Rectal smooth muscle tissue (tissue), 1 donor: ENCODE results near the gene AP1B1.
"Not testable (repeated sequence)": the region's sequence is repeated elsewhere in the genome, so short reads cannot be mapped to it uniquely, and the experiment has no call there.

Experiments used
- H3K27ac ChIP-seq: one replicate; pipeline ENCODE4 v1.7.0; 2013; ENCODE audit warnings: low read depth, low read length, inconsistent platforms
- H3K27me3 ChIP-seq: one replicate; pipeline ENCODE4 v1.7.0; 2013; ENCODE audit warnings: low read length; ENCODE audit not compliant: control insufficient read depth, insufficient read depth
- H3K36me3 ChIP-seq: one replicate; pipeline ENCODE4 v1.7.0; 2013; ENCODE audit warnings: low read length; ENCODE audit not compliant: control insufficient read depth, insufficient read depth
- H3K4me1 ChIP-seq: one replicate; pipeline ENCODE4 v1.7.0; 2013; ENCODE audit warnings: low read length; ENCODE audit not compliant: control insufficient read depth, insufficient read depth
- H3K4me3 ChIP-seq: one replicate; pipeline ENCODE4 v1.7.0; 2013; ENCODE audit warnings: low read length
- H3K9ac ChIP-seq: one replicate; pipeline ENCODE4 v1.7.0; 2013; ENCODE audit warnings: low read length

AP1B1 gene

DNA sequence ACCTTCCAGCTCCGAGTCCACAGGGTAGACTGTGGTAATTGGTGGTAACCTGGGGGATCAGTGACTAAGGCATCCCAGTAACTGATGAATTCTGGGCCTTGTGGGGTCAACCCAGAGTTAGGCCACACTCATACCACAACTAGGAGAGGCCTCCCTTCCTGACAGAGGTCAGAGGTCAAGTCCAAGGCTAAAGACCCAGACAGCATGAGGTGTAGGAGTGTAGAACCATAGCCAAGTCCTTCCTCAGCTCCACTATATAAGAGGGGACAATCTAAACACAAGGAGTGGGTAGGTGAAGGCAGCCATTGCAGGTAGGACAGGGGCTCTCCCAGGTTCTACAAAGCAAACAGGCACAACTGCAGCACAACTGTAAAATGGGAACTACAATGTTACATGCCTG lies 4.6 kb downstream of the AP1B1 start:
- Histone ChIP-seq H3K27ac (no peak overlapping the region), H3K4me1 (peaks cover under 1% of the 10 kb centered on the region), H3K27me3 (no peaks in the 10 kb centered on the region), H3K4me3 (no peak overlapping the region), H3K9ac (no peak overlapping the region), H3K36me3 (peaks cover 2% of the 10 kb centered on the region)

DNA sequence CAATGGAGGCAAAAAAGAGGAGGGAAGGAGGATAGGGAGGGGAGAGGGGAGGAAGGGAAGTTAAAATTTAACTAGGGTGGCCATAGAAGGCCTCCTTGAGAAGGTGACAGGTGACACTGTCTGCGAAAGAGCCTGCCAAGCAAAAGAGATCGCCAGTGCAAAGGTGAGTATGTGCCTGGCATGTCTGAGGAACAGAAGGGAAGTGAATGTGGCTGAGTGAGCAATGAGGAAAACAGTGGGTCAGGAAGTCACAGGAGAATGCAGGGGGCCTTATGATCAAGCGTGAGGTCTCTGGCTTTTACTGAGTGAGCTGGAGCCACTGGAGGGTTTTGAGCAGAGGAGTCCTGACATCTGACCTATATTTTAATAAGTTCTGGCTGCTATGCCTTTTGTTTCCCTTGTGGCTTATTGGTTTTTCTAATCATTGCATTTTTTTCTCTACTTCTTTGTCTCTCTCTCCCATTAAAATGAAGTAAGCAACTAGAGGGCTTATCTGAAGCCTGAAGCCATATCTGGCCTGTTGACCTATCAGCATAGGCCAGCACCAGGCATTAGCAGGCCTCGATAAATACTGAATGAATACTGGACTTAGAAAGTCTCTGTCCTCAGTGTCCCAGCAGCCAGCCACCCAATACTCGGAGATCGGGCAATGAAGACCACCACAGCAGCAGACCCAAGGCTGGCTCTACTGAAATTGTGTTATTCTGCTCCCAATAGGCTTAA lies 5.6 kb downstream of the AP1B1 start:
- H3K9ac ChIP-seq = no peak overlapping the region
- no peaks in the 10 kb centered on the region for H3K4me1 ChIP-seq
- H3K27me3 ChIP-seq = no peaks in the 10 kb centered on the region
- H3K27ac ChIP-seq = no peak overlapping the region
- H3K36me3 ChIP-seq = peaks cover 2% of the 10 kb centered on the region
- H3K4me3 ChIP-seq = no peak overlapping the region

DNA sequence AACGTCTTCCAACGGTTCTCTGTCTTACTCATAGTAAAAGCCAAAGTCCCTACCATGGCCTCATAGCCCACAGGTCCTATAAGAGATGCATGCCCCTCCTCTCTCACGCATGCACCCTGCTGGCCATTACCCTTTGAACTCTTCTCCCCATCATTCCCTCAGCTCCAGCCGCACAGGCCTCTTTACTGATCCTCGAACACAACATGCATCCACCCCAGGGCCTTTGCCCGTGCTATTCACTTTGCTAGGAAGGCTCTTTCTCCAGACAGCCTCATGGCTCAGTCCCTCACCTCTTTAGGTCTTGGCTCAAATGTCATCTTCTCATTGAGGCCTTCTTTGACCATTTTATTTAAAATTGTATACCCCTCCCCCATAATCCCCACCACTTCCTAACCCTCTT lies 7.5 kb downstream of the AP1B1 start:
- H3K4me1 ChIP-seq = no peaks in the 10 kb centered on the region
- no peak overlapping the region for H3K9ac ChIP-seq
- H3K27me3 ChIP-seq = no peaks in the 10 kb centered on the region
- H3K4me3 ChIP-seq = no peak overlapping the region
- H3K36me3 ChIP-seq = peaks cover 6% of the 10 kb centered on the region
- H3K27ac ChIP-seq = no peak overlapping the region

DNA sequence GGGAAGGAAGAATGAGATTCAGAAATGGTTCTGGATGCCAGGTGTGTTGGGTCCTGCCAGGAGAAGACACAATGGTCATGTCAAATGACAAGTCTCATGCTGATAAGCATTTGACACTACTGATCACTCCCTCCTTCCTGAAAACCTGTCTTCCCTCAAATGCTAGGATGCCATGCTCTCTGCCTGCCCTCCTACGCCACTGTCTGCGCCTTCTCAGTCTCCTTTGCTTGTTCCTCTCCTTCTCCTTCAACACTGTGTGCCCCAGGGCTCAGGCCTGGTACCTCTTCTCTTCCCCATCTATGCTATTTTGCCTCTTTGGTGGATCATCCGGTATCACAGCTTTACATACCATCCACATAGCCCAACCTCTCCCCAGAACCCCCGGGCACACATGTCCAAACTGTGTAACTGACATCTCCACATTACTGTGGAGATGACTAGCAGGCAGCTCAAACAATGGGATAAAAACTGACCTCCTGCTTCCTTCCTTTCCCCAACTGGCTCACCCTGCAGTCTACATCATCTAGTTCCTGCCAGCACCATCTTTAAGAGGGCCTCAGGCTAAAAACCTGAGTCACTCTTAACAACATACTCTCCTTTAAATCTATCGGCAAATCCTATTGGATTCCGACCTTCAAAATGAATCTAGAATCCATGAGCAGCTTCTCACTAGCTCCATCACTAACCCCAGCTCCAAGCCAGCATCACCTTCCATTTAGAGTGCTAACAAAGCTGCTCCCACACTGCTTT lies 8.2 kb downstream of the AP1B1 start:
- Histone ChIP-seq H3K36me3 (peaks cover 6% of the 10 kb centered on the region), H3K27ac (no peak overlapping the region), H3K27me3 (no peaks in the 10 kb centered on the region), H3K4me1 (no peaks in the 10 kb centered on the region), H3K4me3 (no peak overlapping the region), H3K9ac (no peak overlapping the region)

DNA sequence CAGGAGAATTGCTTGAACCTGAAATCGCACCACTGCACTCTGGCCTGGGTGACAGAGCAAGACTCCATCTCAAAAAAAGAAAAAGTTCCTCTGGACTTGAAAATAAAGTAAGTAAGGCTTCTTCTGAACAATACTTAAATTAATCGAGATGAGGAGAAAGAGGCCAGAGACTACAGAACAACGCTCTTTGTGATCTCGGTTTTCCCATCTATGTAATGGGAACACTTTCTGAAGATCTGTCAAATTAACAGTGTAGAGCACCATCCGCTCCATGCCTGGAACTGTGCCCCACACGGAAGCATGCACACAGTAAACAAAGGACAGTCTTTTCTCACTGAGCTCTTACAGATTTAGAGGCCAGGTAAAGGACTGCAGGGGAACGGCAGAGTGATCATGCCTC lies 9.1 kb downstream of the AP1B1 start:
- H3K36me3 ChIP-seq = peaks cover 6% of the 10 kb centered on the region
- H3K4me1 ChIP-seq = no peaks in the 10 kb centered on the region
- H3K4me3 ChIP-seq = no peak overlapping the region
- no peak overlapping the region for H3K9ac ChIP-seq
- H3K27me3 ChIP-seq = no peaks in the 10 kb centered on the region
- no peak overlapping the region for H3K27ac ChIP-seq

DNA sequence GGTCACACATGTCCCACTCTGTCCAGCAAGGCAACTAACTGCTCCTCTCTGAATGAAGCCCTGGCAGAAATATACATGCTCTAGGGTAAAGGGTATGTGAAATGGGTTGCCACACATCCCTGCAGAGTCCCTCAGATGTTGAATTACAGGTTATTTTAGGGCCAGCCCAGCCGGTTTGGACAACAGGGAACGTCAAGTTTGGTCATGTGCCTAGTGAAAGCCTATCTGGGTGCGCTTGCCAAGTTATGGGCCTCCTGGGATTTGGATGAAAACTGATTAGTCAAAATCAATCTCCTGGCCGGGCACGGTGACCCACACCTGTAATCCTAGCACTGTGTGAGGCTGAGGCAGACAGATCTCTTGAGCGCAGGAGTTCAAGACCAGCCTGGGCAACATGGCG lies 10.4 kb downstream of the AP1B1 start:
- Histone ChIP-seq H3K4me3 (no peak overlapping the region), H3K27ac (no peak overlapping the region), H3K36me3 (peaks cover 4% of the 10 kb centered on the region), H3K4me1 (no peaks in the 10 kb centered on the region), H3K27me3 (no peaks in the 10 kb centered on the region), H3K9ac (no peak overlapping the region)

DNA sequence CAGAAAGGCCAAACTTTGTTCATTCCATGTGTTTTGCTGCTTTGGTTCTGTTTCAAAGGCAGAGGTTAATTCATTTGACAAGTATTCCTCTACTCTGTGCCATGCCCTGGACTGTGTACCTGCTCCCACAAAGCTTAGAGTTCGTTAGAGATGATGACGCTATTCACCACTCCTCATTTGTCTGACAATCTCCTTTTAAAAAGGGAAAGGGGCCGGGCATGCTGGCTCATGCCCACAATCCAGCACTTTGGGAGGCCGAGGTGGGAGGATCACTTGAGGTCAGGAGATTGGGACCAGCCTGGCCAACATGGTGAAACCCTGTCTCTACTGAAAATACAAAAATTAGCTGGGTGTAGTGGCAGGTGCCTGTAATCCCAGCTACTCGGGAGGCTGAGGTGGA lies 11.7 kb downstream of the AP1B1 start:
- H3K27me3 ChIP-seq, H3K27ac ChIP-seq, H3K4me3 ChIP-seq, H3K36me3 ChIP-seq, H3K4me1 ChIP-seq, H3K9ac ChIP-seq: not testable (repeated sequence)

DNA sequence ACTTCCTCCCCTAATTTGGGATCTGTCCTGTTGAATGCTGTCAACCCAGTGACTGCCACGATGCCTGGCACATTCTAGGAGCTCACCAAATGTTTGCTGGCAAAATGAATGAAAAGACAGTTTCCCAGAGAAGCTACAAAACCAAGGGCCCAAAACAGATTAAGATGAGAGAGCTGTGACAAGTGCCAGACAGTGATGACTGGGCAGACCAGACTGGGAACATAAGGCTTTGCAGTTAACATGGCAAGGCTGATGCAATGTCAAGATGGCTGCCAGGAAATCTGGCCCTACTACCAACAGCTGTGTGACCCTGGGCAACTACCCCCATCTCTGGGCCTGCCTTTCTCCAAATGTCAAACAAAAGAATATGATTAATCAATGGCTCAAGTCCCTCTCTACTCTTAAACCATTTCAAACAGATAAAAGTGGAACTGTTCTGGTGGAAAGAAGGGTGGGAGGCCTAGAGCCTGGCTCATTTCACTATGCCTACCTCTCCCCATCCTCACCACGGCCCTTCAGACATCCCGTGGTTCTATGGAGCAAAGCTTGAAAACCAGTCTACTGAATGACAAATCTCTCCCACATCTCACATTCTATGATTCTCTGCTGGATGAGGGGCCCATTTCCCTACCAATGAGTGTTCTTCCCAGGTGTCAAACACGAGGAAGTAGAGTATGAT lies 12.8 kb downstream of the AP1B1 start:
- Histone ChIP-seq H3K27me3 (no peaks in the 10 kb centered on the region), H3K27ac (no peak overlapping the region), H3K9ac (no peak overlapping the region), H3K4me3 (no peak overlapping the region), H3K4me1 (no peaks in the 10 kb centered on the region), H3K36me3 (peaks cover 7% of the 10 kb centered on the region)

DNA sequence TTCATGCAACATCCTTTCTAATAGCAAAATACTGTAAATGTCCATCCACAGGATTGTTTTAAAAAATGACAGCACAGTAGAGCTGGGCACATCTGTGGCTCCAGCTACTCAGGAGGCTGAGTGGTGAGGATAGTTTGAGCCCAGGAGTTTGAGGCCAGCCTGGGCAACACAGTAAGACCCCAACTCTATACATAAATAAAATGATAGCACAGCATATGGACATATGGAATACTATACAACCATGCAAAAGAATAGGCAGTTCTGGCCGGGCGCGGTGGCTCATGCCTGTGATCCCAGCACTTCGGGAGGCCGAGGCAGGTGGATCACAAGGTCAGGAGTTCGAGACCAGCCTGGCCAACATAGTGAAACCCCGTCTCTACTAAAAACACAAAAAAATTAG lies 13.6 kb downstream of the AP1B1 start:
- H3K9ac ChIP-seq, H3K36me3 ChIP-seq, H3K4me1 ChIP-seq, H3K4me3 ChIP-seq, H3K27me3 ChIP-seq, H3K27ac ChIP-seq: not testable (repeated sequence)

DNA sequence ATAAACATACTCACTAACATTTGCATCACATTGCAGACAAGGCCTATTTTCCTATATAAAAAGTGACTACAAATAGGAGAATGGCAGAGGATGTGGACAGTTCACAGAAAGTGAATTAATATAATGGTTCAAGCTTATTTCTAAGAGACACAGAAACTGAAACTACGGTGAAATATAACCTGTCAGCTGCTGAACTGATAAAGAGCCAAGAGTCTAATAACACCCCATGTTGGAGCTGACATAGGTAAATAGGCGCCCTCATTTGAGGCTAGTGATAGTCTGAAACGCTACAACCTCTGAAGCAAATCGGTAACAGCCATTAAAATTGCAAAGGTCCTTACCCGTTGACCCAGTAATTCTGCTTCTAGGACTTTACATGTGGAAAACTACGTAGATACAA lies 14.0 kb downstream of the AP1B1 start:
- no peak overlapping the region for H3K4me3 ChIP-seq
- no peak overlapping the region for H3K27ac ChIP-seq
- H3K9ac ChIP-seq = no peak overlapping the region
- H3K36me3 ChIP-seq = peaks cover 7% of the 10 kb centered on the region
- no peaks in the 10 kb centered on the region for H3K4me1 ChIP-seq
- H3K27me3 ChIP-seq = no peaks in the 10 kb centered on the region

DNA sequence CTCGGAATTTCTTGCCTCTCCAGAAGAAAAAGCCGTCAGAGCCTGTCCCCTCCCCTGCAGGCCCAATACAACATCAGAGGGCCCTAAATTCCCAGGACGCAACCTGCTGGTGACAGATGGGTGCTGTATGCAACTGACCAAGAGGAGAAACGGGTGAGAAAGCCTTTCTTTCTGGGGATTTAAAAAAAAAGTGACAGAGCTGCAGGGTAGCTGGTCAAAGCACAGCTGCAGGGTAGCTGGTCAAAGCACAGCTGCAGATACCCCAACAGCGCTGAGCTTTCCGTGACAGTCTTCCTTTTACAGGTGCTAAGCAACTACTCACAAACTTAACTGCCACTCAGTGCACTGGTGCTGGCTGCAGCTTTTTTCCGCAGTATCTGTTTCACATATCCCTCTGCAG lies 17.8 kb downstream of the AP1B1 start:
- Histone ChIP-seq H3K9ac (no peak overlapping the region), H3K36me3 (peaks cover 4% of the 10 kb centered on the region), H3K27me3 (no peaks in the 10 kb centered on the region), H3K27ac (no peak overlapping the region), H3K4me3 (no peak overlapping the region), H3K4me1 (peaks cover 6% of the 10 kb centered on the region)

DNA sequence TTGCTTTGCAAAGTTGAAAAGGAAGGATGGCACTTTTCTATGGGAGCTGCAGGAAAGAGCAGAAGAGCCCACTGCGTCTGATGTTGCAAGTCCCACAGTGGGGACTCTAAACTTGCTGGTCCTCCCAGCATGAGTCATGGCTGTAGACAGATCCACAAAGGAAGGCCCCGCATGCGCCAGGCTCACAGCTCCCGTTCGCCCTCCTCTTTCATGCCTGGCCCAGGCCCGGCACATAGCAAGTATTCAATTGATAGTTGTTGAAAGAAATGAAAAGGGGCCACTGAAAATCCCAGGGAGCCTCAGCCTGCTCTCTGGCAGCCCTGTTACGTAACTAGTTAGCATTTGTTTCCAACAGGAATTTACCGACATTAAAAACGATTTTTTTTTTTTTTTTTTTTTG lies 18.9 kb downstream of the AP1B1 start:
- peaks cover 6% of the 10 kb centered on the region for H3K4me1 ChIP-seq
- no peaks in the 10 kb centered on the region for H3K27me3 ChIP-seq
- H3K4me3 ChIP-seq = no peak overlapping the region
- H3K36me3 ChIP-seq = peaks cover 4% of the 10 kb centered on the region
- H3K27ac ChIP-seq = peak overlapping the region; percentile 51
- H3K9ac ChIP-seq = no peak overlapping the region
